Rectal smooth muscle tissue (tissue), 1 donor: ENCODE data around the gene MPHOSPH9.

Experiments
- H3K27ac ChIP-seq: one replicate; pipeline ENCODE4 v1.7.0; 2013; ENCODE audit warnings: low read depth, low read length, inconsistent platforms
- H3K27me3 ChIP-seq: one replicate; pipeline ENCODE4 v1.7.0; 2013; ENCODE audit warnings: low read length; ENCODE audit not compliant: control insufficient read depth, insufficient read depth
- H3K36me3 ChIP-seq: one replicate; pipeline ENCODE4 v1.7.0; 2013; ENCODE audit warnings: low read length; ENCODE audit not compliant: control insufficient read depth, insufficient read depth
- H3K4me1 ChIP-seq: one replicate; pipeline ENCODE4 v1.7.0; 2013; ENCODE audit warnings: low read length; ENCODE audit not compliant: control insufficient read depth, insufficient read depth
- H3K4me3 ChIP-seq: one replicate; pipeline ENCODE4 v1.7.0; 2013; ENCODE audit warnings: low read length
- H3K9ac ChIP-seq: one replicate; pipeline ENCODE4 v1.7.0; 2013; ENCODE audit warnings: low read length

MPHOSPH9 gene, protein sequence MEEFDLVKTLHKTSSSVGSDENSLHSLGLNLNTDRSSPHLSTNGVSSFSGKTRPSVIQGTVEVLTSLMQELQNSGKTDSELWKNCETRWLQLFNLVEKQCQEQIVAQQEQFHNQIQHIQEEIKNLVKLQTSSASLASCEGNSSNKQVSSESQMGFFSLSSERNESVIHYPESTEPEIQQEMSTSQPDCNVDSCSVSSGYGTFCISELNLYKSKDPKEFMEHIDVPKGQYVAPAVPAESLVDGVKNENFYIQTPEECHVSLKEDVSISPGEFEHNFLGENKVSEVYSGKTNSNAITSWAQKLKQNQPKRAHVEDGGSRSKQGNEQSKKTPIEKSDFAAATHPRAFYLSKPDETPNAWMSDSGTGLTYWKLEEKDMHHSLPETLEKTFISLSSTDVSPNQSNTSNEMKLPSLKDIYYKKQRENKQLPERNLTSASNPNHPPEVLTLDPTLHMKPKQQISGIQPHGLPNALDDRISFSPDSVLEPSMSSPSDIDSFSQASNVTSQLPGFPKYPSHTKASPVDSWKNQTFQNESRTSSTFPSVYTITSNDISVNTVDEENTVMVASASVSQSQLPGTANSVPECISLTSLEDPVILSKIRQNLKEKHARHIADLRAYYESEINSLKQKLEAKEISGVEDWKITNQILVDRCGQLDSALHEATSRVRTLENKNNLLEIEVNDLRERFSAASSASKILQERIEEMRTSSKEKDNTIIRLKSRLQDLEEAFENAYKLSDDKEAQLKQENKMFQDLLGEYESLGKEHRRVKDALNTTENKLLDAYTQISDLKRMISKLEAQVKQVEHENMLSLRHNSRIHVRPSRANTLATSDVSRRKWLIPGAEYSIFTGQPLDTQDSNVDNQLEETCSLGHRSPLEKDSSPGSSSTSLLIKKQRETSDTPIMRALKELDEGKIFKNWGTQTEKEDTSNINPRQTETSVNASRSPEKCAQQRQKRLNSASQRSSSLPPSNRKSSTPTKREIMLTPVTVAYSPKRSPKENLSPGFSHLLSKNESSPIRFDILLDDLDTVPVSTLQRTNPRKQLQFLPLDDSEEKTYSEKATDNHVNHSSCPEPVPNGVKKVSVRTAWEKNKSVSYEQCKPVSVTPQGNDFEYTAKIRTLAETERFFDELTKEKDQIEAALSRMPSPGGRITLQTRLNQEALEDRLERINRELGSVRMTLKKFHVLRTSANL

DNA sequence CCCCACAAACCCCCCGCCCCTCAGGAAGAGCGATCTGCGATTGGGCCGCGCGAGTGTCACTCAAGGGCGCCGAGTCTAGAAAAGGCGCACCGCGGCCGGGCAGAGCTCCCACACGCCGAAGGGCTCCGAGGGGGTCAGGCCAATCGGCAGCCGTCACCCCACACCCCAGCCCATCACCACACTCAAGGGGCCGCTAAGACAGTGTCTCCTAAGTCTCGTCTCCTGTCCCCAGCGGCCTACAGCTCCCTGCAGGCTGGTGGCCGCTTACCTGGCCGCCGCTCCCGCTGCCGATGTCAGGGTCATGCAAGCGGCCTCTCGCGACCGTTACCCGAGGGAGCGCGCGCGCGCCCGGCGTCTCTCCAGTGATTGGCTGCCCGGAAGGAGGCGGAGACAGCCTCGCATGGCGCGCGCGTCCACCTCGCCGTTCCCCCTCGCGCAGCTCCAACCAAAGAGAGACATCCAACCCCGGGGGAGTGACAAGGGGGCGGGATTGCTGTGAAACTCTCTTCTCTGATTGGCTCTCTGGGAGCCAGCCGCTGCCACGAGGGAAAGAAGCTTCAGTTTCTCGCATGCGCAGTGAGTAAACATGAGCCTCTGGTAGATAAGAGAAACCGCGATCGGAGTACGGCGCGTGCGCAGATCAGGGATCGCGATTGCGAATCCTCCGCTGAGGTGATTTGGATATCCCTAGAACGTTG lies at the start of gene MPHOSPH9, which contains the start of gene MTRFR:
TSS of gene MPHOSPH9 (minus strand) at position 335 of the 698 bp plus-strand sequence. CDS start 2,777 bp downstream, outside the sequence.
TSS of gene MTRFR (plus strand) at position 630 of the 698 bp plus-strand sequence. CDS start 20,239 bp downstream, outside the sequence.
- Histone ChIP-seq H3K9ac (peak within 1 kb of the TSS; percentile 93), H3K36me3 (no peaks in the 10 kb centered on the region), H3K4me3 (peak within 1 kb of the TSS; percentile 92), H3K4me1 (peaks cover 10% of the 10 kb centered on the region), H3K27ac (peak within 1 kb of the TSS; percentile 95), H3K27me3 (no peaks in the 10 kb centered on the region)

DNA sequence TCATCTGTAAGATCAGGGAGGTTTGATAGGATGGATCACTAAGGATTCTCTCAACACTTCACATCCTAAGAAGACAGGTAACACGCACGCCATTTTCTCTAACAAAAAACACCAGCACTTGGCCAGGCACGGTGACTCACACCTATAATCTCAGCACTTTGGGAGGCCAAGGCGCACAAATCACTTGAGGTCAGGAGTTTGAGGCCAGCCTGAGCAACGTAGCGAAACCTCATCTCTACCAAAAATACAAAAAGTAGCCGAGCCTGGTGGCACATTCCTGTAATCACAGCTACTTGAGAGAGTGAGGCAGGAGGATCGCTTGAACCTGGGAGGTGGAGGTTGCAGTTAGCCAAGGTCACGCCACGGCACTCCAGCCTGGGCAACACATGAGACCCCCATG lies 49.2 kb upstream of the MPHOSPH9 start:
- H3K36me3 ChIP-seq, result no peaks in the 10 kb centered on the region
- no peaks in the 10 kb centered on the region for H3K27me3 ChIP-seq
- no peak overlapping the region for H3K4me3 ChIP-seq
- H3K9ac ChIP-seq, result no peak overlapping the region
- H3K27ac ChIP-seq, result no peak overlapping the region
- H3K4me1 ChIP-seq, result no peaks in the 10 kb centered on the region

DNA sequence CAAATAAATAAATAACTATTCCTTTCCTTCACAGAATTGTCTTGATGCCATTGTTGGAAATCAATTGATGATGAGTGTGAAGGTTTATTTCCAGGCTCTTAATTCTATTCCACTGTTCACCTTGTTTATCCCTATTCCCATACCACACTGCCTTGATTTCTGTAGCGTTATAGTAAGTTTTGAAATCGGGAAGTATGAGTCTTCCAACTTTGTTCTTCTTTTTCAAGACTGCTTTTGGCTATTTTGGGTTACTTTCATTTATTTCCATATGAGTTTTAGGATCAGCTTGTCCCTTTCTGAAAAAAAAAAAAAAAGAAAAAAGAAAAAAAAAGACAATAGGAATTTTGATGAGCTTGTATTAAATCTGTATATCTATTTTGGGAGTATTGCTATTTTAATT lies 48.0 kb upstream of the MPHOSPH9 start:
- Histone ChIP-seq H3K9ac (no peak overlapping the region), H3K27me3 (no peaks in the 10 kb centered on the region), H3K36me3 (no peaks in the 10 kb centered on the region), H3K4me1 (no peaks in the 10 kb centered on the region), H3K4me3 (no peak overlapping the region), H3K27ac (no peak overlapping the region)

DNA sequence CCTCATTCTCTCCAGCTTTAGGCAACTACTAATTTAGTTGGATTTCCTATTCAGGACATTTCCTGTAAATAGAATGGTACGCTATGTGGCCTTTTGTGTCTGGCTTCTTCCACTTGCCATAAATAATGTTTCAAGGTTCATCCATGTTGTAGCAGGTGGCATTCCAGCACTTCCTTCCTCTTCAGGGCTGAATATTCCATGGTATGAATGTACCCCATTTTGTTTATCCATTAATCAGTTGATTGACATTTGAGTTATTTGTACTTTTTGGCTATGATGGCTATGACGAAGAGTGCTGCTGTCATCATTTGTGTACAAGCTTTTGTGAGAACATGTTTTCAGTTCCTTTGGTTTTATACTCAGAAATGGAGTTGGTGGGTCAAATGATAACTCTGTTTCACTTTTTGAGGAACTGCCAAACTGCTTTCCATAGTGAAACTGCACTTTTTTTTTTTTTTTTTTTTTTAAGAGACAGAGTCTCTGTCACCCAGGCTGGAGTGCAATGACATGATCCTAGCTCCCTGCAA lies 45.2 kb upstream of the MPHOSPH9 start:
- H3K27ac ChIP-seq, result no peak overlapping the region
- H3K36me3 ChIP-seq, result no peaks in the 10 kb centered on the region
- H3K27me3 ChIP-seq, result no peaks in the 10 kb centered on the region
- H3K9ac ChIP-seq, result no peak overlapping the region
- H3K4me3 ChIP-seq, result no peak overlapping the region
- no peaks in the 10 kb centered on the region for H3K4me1 ChIP-seq

DNA sequence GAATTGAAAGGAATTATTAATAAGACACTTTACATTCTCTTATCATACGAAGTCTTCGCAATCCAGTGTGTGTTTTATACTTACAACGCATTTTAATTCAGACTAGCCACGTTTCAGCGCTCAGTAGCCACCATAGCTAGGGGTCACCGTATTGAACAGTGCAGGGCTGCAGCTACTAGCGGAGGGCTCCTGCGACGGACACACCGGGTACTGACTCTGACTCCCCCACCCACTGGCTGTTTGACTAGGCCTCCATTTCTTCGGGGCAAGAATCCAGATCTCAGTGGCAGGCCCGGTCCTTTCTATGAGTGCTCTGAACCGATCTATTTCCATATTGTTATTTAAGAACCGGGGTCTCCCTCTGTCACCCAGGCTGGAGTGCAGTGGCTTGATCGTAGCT lies 40.2 kb upstream of the MPHOSPH9 start:
- Histone ChIP-seq H3K27me3 (no peaks in the 10 kb centered on the region), H3K4me3 (no peak overlapping the region), H3K36me3 (no peaks in the 10 kb centered on the region)

DNA sequence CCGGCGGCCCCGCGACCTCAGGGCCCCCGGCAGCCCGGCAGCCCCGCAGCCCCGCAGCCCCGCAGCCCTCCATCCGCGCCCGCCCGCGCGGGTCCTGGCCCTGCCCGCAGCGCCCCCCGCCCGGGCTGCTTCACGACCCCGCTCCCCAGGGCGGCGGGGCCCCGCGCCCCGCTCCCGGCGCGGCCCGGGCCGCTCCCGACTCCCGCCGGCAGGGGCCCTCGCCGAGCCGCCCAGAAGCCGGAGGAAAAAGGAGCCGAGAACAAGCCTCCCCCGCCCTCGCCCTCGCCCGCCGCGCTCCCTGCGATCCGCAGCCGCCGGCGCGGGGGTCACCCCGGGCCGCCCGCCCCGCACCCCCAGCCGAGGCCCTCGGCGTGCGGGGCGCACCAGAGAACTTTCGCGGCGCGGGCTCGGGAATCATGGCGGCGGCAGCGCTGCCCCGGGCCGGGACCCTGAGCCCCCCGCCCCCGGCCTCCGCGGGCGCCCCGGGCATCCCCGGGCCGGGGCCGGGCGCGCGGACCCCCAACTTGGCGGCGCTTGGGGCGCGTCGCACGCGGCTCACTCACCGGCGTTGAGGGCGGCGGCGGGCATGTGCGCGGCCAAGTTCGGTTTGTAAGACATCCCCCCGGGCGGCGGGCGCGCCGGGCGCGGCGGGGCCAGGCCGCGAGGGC lies 38.2 kb upstream of the MPHOSPH9 start:
- peaks cover 10% of the 10 kb centered on the region for H3K4me1 ChIP-seq
- H3K4me3 ChIP-seq, result peak overlapping the region; percentile 75
- H3K27me3 ChIP-seq, result no peaks in the 10 kb centered on the region
- peaks cover 6% of the 10 kb centered on the region for H3K36me3 ChIP-seq
- no peak overlapping the region for H3K27ac ChIP-seq
- no peak overlapping the region for H3K9ac ChIP-seq

More for the DNA sequence above, 40.2 kb upstream of the MPHOSPH9 start:
- H3K9ac ChIP-seq, result no peak overlapping the region
- peaks cover 10% of the 10 kb centered on the region for H3K4me1 ChIP-seq
- no peak overlapping the region for H3K27ac ChIP-seq

DNA sequence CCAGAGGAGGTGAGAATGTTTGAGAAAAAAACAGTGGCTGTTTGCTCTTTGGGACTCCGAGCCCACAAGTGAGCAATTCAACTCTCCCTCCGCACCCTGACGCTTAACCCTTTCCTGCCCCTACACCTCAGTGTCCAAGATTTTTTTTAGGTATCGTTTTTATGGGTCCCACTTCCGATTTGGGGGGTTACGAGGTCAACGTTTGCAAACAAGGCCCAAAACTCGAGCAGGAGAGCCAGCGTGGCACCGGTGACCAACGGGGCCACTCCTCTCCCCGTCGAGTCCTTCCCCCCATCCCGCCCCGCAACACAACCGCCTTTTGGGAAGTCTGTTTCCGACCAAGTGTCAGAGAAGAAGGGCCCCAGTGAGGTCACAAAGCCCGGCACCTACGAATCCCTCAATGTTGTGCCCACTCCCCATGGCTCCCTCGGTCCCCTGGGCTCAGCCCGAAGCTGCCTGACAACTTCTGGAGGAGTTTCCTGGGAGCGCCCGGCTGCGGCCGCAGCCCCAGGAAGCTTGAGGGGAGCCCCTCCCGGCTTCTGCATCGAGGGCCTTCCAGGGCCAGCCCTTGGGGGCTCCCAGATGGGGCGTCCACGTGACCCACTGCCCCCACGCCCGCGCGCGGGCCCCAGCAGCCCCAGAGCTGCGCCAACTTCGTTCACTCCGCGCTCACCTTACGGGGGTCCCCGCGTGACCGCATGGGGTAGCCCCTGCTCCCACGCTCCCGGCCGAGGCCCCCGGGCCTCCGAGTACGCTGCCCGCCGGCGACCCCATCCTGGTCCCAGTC lies 37.5 kb upstream of the MPHOSPH9 start:
- H3K36me3 ChIP-seq, result peaks cover 6% of the 10 kb centered on the region
- peaks cover 10% of the 10 kb centered on the region for H3K4me1 ChIP-seq
- peak overlapping the region; percentile 75 for H3K4me3 ChIP-seq
- H3K27ac ChIP-seq, result peak overlapping the region; percentile 73
- no peaks in the 10 kb centered on the region for H3K27me3 ChIP-seq
- peak overlapping the region; percentile 26 for H3K9ac ChIP-seq

DNA sequence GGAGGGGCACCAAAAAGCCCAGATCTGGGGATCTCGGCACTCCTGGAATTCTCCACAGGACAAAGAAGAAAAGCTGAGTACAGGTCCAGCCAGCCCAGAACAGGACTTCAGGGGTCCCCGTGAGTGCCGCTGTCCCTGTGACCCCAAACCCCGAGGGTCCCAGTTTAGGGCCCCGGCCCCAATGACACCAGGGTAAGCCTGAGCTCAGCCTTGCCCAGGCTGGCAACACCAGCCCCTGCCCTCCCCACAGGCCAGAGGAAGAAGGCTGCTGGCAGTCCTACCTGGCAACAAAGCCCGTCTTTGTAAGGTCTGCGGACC lies 36.9 kb upstream of the MPHOSPH9 start:
- H3K4me3 ChIP-seq, result peak overlapping the region; percentile 75
- H3K27me3 ChIP-seq, result no peaks in the 10 kb centered on the region
- H3K4me1 ChIP-seq, result peaks cover 10% of the 10 kb centered on the region
- H3K9ac ChIP-seq, result peak overlapping the region; percentile 26
- peaks cover 6% of the 10 kb centered on the region for H3K36me3 ChIP-seq
- H3K27ac ChIP-seq, result peak overlapping the region; percentile 73

DNA sequence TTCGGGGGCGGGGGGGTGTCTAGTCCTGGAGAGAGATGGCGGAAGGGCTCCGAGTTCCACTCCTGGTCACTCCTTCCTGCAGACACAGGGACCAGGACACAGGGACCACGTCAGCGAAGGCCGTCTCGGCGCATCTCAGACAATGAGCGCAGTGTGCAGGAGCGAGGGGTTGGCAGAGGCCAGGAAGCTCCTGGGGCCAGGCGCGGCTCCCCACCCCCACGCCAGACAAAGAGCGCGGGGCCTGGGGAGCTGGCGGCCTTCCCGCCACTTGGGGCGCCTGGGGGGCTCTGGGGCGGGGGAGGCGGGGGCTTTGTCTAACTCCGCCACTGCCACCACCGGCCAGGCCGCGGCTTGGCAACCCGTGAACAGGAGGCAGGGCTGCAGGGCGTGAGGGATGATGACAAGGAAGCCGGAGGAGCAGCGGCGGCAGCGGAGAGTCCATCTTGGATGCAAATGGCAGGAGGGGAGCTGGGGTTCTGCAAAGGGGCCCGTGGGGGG lies 36.5 kb upstream of the MPHOSPH9 start:
- Histone ChIP-seq H3K27me3 (no peaks in the 10 kb centered on the region), H3K4me3 (peak overlapping the region; percentile 75), H3K9ac (peak overlapping the region; percentile 26), H3K4me1 (peaks cover 10% of the 10 kb centered on the region), H3K27ac (peak overlapping the region; percentile 73), H3K36me3 (peaks cover 8% of the 10 kb centered on the region)

DNA sequence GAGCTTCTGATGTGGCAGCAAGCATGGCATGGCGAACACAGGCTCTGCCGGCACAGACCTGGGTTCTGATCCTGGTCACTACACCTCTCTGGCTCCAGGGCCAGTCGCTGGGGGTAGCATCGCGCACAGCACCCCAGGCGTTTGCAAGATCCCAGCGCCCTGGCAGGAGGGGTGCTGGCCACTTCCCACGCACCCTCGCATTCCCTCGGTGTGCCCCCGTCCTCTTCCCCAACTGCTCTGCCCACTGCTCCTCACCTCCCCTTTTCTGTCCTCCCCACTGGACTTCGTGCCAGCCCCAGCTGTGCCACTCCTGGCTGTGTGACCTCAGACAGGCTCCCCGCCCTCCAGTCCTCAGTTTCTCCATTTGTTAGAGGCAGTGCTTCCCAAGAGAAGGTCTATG lies 35.9 kb upstream of the MPHOSPH9 start:
- Histone ChIP-seq H3K27ac (peak overlapping the region; percentile 73), H3K36me3 (peaks cover 9% of the 10 kb centered on the region), H3K9ac (no peak overlapping the region), H3K4me3 (peak overlapping the region; percentile 24), H3K4me1 (peaks cover 10% of the 10 kb centered on the region), H3K27me3 (no peaks in the 10 kb centered on the region)
